Spinal cord (tissue), 10 donors: ENCODE data around the gene PLCB1. TPM values are rescaled to one million over a fixed set of nuclear protein-coding genes. Genes with fewer than 3 reads are reported as not detected.
"Not testable (repeated sequence)": the region's sequence is repeated elsewhere in the genome, so short reads cannot be mapped to it uniquely, and the experiment has no call there.

Experiments
- DNase-seq, 6 donors: peaks; one replicate each; pipeline versions ENCODE4 v3.0.0 to v3.0.0-alpha.2; 2013 to 2015; ENCODE audit warnings: low spot score in 6 of 6, low read depth in 4 of 6
- H3K27ac ChIP-seq: one replicate; pipeline ENCODE4 v1.5.1; 2013; ENCODE audit warnings: low read depth, low read length, control low read depth
- H3K27me3 ChIP-seq: one replicate; pipeline ENCODE4 v1.6.1; 2013; ENCODE audit warnings: low read length; ENCODE audit not compliant: control insufficient read depth, insufficient read depth
- H3K36me3 ChIP-seq: one replicate; pipeline ENCODE4 v1.6.1; 2013; ENCODE audit warnings: low read length; ENCODE audit not compliant: control insufficient read depth, insufficient read depth
- H3K4me1 ChIP-seq: one replicate; pipeline ENCODE4 v1.6.1; 2013; ENCODE audit warnings: low read length; ENCODE audit not compliant: control insufficient read depth, insufficient read depth
- H3K4me3 ChIP-seq: one replicate; pipeline ENCODE4 v1.5.1; 2013; ENCODE audit warnings: low read depth, low read length, control low read depth
- H3K9me3 ChIP-seq: one replicate; pipeline ENCODE4 v1.6.1; 2013; ENCODE audit warnings: low read length; ENCODE audit not compliant: control insufficient read depth, insufficient read depth
- WGBS: methylation state at CpG from one replicate; pipeline ENCODE4 v1.1.5; 2013; ENCODE audit warnings: missing lambda C conversion rate; ENCODE audit not compliant: insufficient coverage; 5-methylcytosine and 5-hydroxymethylcytosine counted together
- polyA plus RNA-seq, 2 donors: library from polyadenylated mRNA; unstranded; fragments of 120-200 nt; gene quantifications; one replicate each; pipeline ENCODE4 v1.2.1, GENCODE V29; 2013; ENCODE audit not compliant: insufficient read length in 2 of 2
- total RNA-seq, 2 donors: library from RNA; depleted of rRNA in 1 of 2; stranded (reverse); fragments of 120-200 nt in 1 of 2; fragments of >200 nt in 1 of 2; gene quantifications; one replicate each; pipeline versions ENCODE4 v1.2.3 to v1.2.4, GENCODE V29; 2013 to 2014
- donor health status: healthy.

Gene PLCB1
- total and polyA plus RNA-seq, 4 donors = 42.9 to 111 (median 88.2) TPM

GRCh38 chr20:8583012-8583565 is 451.0 kb downstream of the PLCB1 start:
- no peak overlapping the region for H3K27ac ChIP-seq
- H3K36me3 ChIP-seq = no peaks in the 10 kb centered on the region
- DNase-seq = peak in 2 of 6 donors; percentile 32 to 54
- H3K4me3 ChIP-seq = no peak overlapping the region
- no peaks in the 10 kb centered on the region for H3K9me3 ChIP-seq
- no peaks in the 10 kb centered on the region for H3K4me1 ChIP-seq
- WGBS = no CpG with 5 or more reads among the region's 1 CpG
- H3K27me3 ChIP-seq = no peaks in the 10 kb centered on the region

- Histone ChIP-seq H3K36me3 (no peaks in the 10 kb centered on the region), H3K4me3 (no peak overlapping the region), H3K27ac (peak overlapping the region; percentile 21), H3K4me1 (no peaks in the 10 kb centered on the region), H3K9me3 (no peaks in the 10 kb centered on the region), H3K27me3 (no peaks in the 10 kb centered on the region)
- WGBS = 30% methylated on average over 2 of the region's 7 CpGs
- DNase-seq = peak in 2 of 6 donors; percentile 63 to 88
These were observed 451.5 kb downstream of the PLCB1 start for GRCh38 chr20:8583566-8584043.

- Histone ChIP-seq H3K4me3 (no peak overlapping the region), H3K36me3 (no peaks in the 10 kb centered on the region), H3K27me3 (no peaks in the 10 kb centered on the region), H3K9me3 (no peaks in the 10 kb centered on the region), H3K27ac (no peak overlapping the region), H3K4me1 (no peaks in the 10 kb centered on the region)
- DNase-seq = no peak
- WGBS = no CpG with 5 or more reads among the region's 1 CpG
These were observed 455.2 kb downstream of the PLCB1 start for GRCh38 chr20:8587251-8587650.

- Histone ChIP-seq H3K27me3 (no peaks in the 10 kb centered on the region), H3K9me3 (no peaks in the 10 kb centered on the region), H3K4me3 (no peak overlapping the region), H3K27ac (no peak overlapping the region), H3K4me1 (no peaks in the 10 kb centered on the region), H3K36me3 (no peaks in the 10 kb centered on the region)
- DNase-seq = no peak
- no CpG with 5 or more reads among the region's 3 CpGs for WGBS
These were observed 455.7 kb downstream of the PLCB1 start for GRCh38 chr20:8587810-8588209.

DNA sequence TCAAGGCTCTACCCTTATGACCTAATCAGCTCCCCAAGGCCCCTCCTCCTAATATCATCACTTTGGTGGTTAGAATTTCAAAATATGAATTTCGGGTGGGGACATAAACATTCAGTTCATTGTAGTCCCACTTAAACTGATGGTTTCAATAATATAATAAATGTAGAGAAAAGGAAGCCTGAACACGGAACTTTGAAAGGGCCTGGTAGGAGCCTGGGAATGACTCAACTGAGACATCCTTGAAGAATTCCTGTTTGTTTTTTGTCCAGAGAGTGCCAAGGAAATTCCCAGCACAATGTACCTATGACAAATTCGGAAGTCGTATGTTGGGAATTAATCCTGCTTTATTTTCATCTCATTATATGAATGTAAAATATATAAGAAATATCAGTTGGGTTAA is 457.9 kb downstream of the PLCB1 start:
- Histone ChIP-seq H3K4me1 (no peaks in the 10 kb centered on the region), H3K27me3 (no peaks in the 10 kb centered on the region), H3K4me3 (no peak overlapping the region), H3K9me3 (no peaks in the 10 kb centered on the region), H3K27ac (no peak overlapping the region), H3K36me3 (no peaks in the 10 kb centered on the region)
- no peak for DNase-seq
- WGBS = no CpG with 5 or more reads among the region's 4 CpGs

GRCh38 chr20:8600910-8601541 is 469.0 kb downstream of the PLCB1 start:
- H3K27me3 ChIP-seq, H3K9me3 ChIP-seq, H3K36me3 ChIP-seq, H3K27ac ChIP-seq, H3K4me3 ChIP-seq, DNase-seq, H3K4me1 ChIP-seq: not testable (repeated sequence)
- WGBS = no CpG with 5 or more reads among the region's 18 CpGs

DNA sequence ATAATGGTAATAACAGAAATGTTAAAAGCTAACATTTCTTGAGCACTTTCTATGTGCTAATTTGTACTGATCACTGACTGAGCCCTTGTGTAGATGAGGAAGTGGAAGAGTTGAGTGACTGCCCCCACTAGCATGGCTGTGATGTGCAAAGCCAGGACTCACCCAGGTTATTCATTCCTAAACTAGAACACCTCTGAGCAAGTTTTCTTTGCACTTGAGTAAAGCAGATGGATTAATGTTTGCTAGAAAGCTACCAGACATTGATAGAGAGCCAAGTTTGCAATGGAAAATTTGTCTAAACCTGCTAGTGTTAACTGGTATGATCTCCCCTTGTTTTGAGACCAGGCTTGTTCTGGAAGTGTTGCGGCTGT is 469.5 kb downstream of the PLCB1 start:
- H3K27ac ChIP-seq = no peak overlapping the region
- H3K27me3 ChIP-seq = no peaks in the 10 kb centered on the region
- no CpG with 5 or more reads among the region's 1 CpG for WGBS
- no peak for DNase-seq
- H3K9me3 ChIP-seq = no peaks in the 10 kb centered on the region
- H3K36me3 ChIP-seq = no peaks in the 10 kb centered on the region
- no peaks in the 10 kb centered on the region for H3K4me1 ChIP-seq
- no peak overlapping the region for H3K4me3 ChIP-seq

DNA sequence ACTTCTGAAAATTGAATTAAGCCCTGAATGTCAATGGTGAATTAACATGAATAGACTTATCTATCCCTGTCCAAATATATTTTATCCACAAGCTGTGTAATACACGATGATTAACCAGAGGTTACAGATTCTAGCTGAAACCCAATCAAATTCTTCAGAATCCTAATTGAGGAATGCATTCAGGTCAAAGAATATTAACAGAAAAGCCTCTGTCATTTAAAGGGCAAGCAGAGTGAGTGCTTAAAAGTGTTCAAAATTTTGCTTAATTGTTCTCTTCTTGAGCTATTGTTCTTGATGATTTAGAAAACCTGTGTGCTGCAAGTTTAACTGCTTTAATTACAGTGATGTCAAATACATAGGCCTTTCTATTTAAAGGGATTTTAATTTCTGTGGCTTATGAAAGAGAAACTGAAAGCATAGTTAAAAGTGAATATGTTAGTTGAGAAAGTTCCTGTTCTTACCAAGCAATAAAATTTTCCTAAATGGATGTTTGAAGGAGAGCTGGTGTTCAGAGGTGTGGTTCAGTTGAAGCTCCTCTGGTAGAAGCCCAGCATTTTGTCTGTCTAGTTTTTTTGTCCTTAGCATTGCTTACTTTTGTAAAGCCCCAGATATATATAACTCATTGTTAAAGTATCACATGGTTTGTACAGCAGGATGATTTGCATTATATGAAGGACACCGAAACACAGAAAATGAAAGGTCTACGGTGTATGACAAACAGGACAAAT is 470.5 kb downstream of the PLCB1 start:
- WGBS = no CpG with 5 or more reads among the region's 3 CpGs
- Histone ChIP-seq H3K27ac (no peak overlapping the region), H3K4me1 (no peaks in the 10 kb centered on the region), H3K27me3 (no peaks in the 10 kb centered on the region), H3K9me3 (no peaks in the 10 kb centered on the region), H3K36me3 (no peaks in the 10 kb centered on the region), H3K4me3 (no peak overlapping the region)
- peak in 1 of 6 donors; percentile 11 for DNase-seq

- DNase-seq = no peak
- no CpG with 5 or more reads among the region's 1 CpG for WGBS
- Histone ChIP-seq H3K9me3 (no peaks in the 10 kb centered on the region), H3K4me1 (no peaks in the 10 kb centered on the region), H3K27ac (no peak overlapping the region), H3K4me3 (no peak overlapping the region), H3K36me3 (no peaks in the 10 kb centered on the region), H3K27me3 (no peaks in the 10 kb centered on the region)
These were observed 476.4 kb downstream of the PLCB1 start for GRCh38 chr20:8608470-8608869.

DNA sequence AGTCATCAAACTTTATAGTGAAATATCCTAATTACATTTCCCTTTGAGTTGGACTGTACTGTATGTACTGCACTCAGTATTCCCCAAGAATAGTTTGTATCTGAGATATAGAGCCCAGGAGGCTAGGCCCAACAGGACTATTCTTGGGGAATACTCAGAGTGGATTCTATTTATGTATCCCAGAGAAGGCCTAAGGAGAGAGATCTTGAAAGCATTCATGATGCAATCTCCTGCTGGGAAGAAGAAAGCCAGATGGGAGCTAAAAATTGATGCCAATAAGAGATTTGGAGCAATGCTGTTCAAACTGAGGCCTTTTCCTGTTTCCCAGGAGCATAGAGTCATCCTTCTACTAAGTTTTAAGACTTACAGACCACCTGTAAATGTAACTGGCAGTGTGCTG is 484.7 kb downstream of the PLCB1 start:
- no peaks in the 10 kb centered on the region for H3K36me3 ChIP-seq
- H3K27me3 ChIP-seq = no peaks in the 10 kb centered on the region
- no peaks in the 10 kb centered on the region for H3K9me3 ChIP-seq
- DNase-seq = peak in 1 of 6 donors; percentile 64
- no peak overlapping the region for H3K4me3 ChIP-seq
- no peak overlapping the region for H3K27ac ChIP-seq
- H3K4me1 ChIP-seq = no peaks in the 10 kb centered on the region
